OCI-LY3 (cell line): ENCODE results near the gene AQP11.
"Not testable (repeated sequence)": the region's sequence is repeated elsewhere in the genome, so short reads cannot be mapped to it uniquely, and the experiment has no call there.

Experiments
- H2AFZ ChIP-seq: fragments of 200-600, 300-600 bp; shearing (Covaris generic); 2 replicates; pipeline ENCODE4 v1.6.0; 2014; ENCODE audit warnings: antibody characterized with exemption, low read depth, low read length
- H3K27ac ChIP-seq: fragments of 200-600, 300-600 bp; sonication (generic); 2 replicates; pipeline ENCODE4 v1.5.1; 2014; ENCODE audit warnings: mild to moderate bottlenecking, low read length, moderate library complexity, mixed read lengths
- H3K27me3 ChIP-seq: fragments of 200-600, 300-600 bp; sonication (generic); 2 replicates; pipeline ENCODE4 v1.6.1; 2014; ENCODE audit warnings: low read depth, low read length, mixed read lengths
- H3K36me3 ChIP-seq: fragments of 200-600, 300-600 bp; sonication (generic); replicated peaks from 2 replicates; pipeline ENCODE3; 2014; ENCODE audit warnings: low read depth, low read length, mixed read lengths
- H3K4me1 ChIP-seq: fragments of 300-600, 200-600 bp; sonication (generic); 2 replicates; pipeline ENCODE4 v1.6.1; 2014; ENCODE audit warnings: low read length, mixed read lengths
- H3K4me2 ChIP-seq: fragments of 200-600, 300-600 bp; sonication (generic); 2 replicates; pipeline ENCODE4 v1.6.1; 2014; ENCODE audit warnings: low read length, mixed read lengths
- H3K4me3 ChIP-seq: fragments of 300-600, 200-600 bp; sonication (generic); 2 replicates; pipeline ENCODE4 v1.5.1; 2014; ENCODE audit warnings: antibody characterized with exemption, mild to moderate bottlenecking, low read length, moderate library complexity
- H3K79me2 ChIP-seq: fragments of 300-600, 200-600 bp; shearing (Covaris generic); 2 replicates; pipeline ENCODE4 v1.6.1; 2014; ENCODE audit warnings: mild to moderate bottlenecking, low read length, mixed read lengths
- H3K9ac ChIP-seq: fragments of 300-600, 200-600 bp; shearing (Covaris generic); 2 replicates; pipeline ENCODE4 v1.6.0; 2014; ENCODE audit warnings: mild to moderate bottlenecking, low read length, moderate library complexity
- H3K9me3 ChIP-seq: fragments of 200-600, 300-600 bp; shearing (Covaris generic); 2 replicates; pipeline ENCODE4 v1.6.1; 2014; ENCODE audit warnings: low read length, mixed read lengths; ENCODE audit not compliant: insufficient read depth
- H4K20me1 ChIP-seq: fragments of 200-600, 300-600 bp; sonication (generic); 2 replicates; pipeline ENCODE4 v1.6.1; 2016; ENCODE audit warnings: low read length, mixed read lengths; ENCODE audit not compliant: insufficient read depth
- CTCF ChIP-seq: fragments of 200-600, 300-600 bp; sonication (generic); IDR thresholded peaks from 2 replicates; pipeline ENCODE4 v1.5.1; 2014; ENCODE audit warnings: antibody characterized with exemption, low read length, low read depth
- EZH2phosphoT487 ChIP-seq: fragments of 200-600 bp; shearing (Covaris generic); IDR thresholded peaks from 2 replicates; pipeline ENCODE4 v1.6.1; 2018; ENCODE audit warnings: antibody characterized with exemption, mixed run types, low read depth

Gene AQP11

GRCh38 chr11:77568916-77569675 lies 20.7 kb upstream of the AQP11 start:
- Histone ChIP-seq H3K4me3 (no peak overlapping the region), H2AFZ (no peak overlapping the region), H3K4me1 (no peaks in the 10 kb centered on the region), H3K36me3 (no peaks in the 10 kb centered on the region), H3K4me2 (no peak overlapping the region), H3K79me2 (no peaks in the 10 kb centered on the region), H3K9me3 (no peaks in the 10 kb centered on the region), H3K27ac (no peak overlapping the region), H4K20me1 (no peaks in the 10 kb centered on the region), H3K9ac (no peak overlapping the region), H3K27me3 (no peaks in the 10 kb centered on the region)
- no peak for TF ChIP-seq CTCF
- TF ChIP-seq EZH2phosphoT487 = no peak

- Histone ChIP-seq H3K79me2 (no peaks in the 10 kb centered on the region), H3K4me3 (no peak overlapping the region), H3K4me1 (no peaks in the 10 kb centered on the region), H3K9ac (no peak overlapping the region), H3K9me3 (no peaks in the 10 kb centered on the region), H2AFZ (no peak overlapping the region), H3K27ac (no peak overlapping the region), H4K20me1 (no peaks in the 10 kb centered on the region), H3K36me3 (no peaks in the 10 kb centered on the region), H3K27me3 (no peaks in the 10 kb centered on the region), H3K4me2 (no peak overlapping the region)
- TF ChIP-seq CTCF (no peak), EZH2phosphoT487 (no peak)
Observed at GRCh38 chr11:77569676-77570070, 20.1 kb upstream of the AQP11 start.

GRCh38 chr11:77570896-77571295 lies 18.9 kb upstream of the AQP11 start:
- not testable (repeated sequence) for H3K27me3 ChIP-seq, H3K27ac ChIP-seq, H3K4me2 ChIP-seq, H2AFZ ChIP-seq, H4K20me1 ChIP-seq, H3K4me3 ChIP-seq, H3K9me3 ChIP-seq, H3K9ac ChIP-seq, H3K36me3 ChIP-seq, H3K4me1 ChIP-seq, H3K79me2 ChIP-seq

GRCh38 chr11:77575428-77575827 lies 14.3 kb upstream of the AQP11 start:
- H3K4me3 ChIP-seq, H2AFZ ChIP-seq, H3K27me3 ChIP-seq, H3K9ac ChIP-seq, H3K36me3 ChIP-seq, H3K4me1 ChIP-seq, H3K27ac ChIP-seq, H3K79me2 ChIP-seq, H3K4me2 ChIP-seq, H4K20me1 ChIP-seq, H3K9me3 ChIP-seq: not testable (repeated sequence)

- H3K9ac ChIP-seq = no peak overlapping the region
- H3K36me3 ChIP-seq = peaks cover 5% of the 10 kb centered on the region
- no peaks in the 10 kb centered on the region for H3K4me1 ChIP-seq
- H3K79me2 ChIP-seq = no peaks in the 10 kb centered on the region
- no peaks in the 10 kb centered on the region for H3K27me3 ChIP-seq
- H3K4me3 ChIP-seq = no peak overlapping the region
- peaks cover 23% of the 10 kb centered on the region for H3K9me3 ChIP-seq
- no peak overlapping the region for H3K4me2 ChIP-seq
- H3K27ac ChIP-seq = no peak overlapping the region
- H4K20me1 ChIP-seq = no peaks in the 10 kb centered on the region
- H2AFZ ChIP-seq = no peak overlapping the region
- TF ChIP-seq EZH2phosphoT487 (no peak), CTCF (no peak)
Observed at GRCh38 chr11:77580712-77581337, 8.9 kb upstream of the AQP11 start.
